Measurements from ENCODE around the gene PPA1. TPM values are rescaled to one million over a fixed set of nuclear protein-coding genes. Genes with fewer than 3 reads are reported as not detected.

The PPA1 gene
- total RNA-seq, 1 donor from 2014 or later, result 99.9 TPM

GRCh38 chr10:70267161-70267933, 34.1 kb upstream of the PPA1 start:
- peaks cover under 1% of the 10 kb centered on the region for H3K4me1 ChIP-seq
- intact Hi-C loops (cut with micrococcal nuclease), result no loop called here
- peak; percentile 37 for TF ChIP-seq CTCF (IDR thresholded peaks at IDR 0.05; ENCODE audit: borderline replicate concordance)

GRCh38 chr10:70266701-70267100, 33.5 kb upstream of the PPA1 start:
- H3K36me3 ChIP-seq, result no peaks in the 10 kb centered on the region
- DNase-seq, result no peak
- no peak overlapping the region for H3K27ac ChIP-seq (replicated peaks)
- no peaks in the 10 kb centered on the region for H3K9me3 ChIP-seq (replicated peaks)
- no peak overlapping the region for H3K4me3 ChIP-seq
- peaks cover 5% of the 10 kb centered on the region for H3K27me3 ChIP-seq (ENCODE audit: low read depth)
- intact Hi-C loops (cut with micrococcal nuclease), result no loop called here
- H3K4me1 ChIP-seq, result no peaks in the 10 kb centered on the region
- no peak for TF ChIP-seq CTCF (IDR thresholded peaks at IDR 0.05; ENCODE audit: borderline replicate concordance)

More at GRCh38 chr10:70267161-70267933, 34.1 kb upstream of the PPA1 start:
- Histone ChIP-seq H3K4me3 (no peak overlapping the region), H3K27ac (replicated peaks) (no peak overlapping the region), H3K36me3 (no peaks in the 10 kb centered on the region), H3K9me3 (replicated peaks) (no peaks in the 10 kb centered on the region), H3K27me3 (ENCODE audit: low read depth) (peaks cover 5% of the 10 kb centered on the region)
- DNase-seq, result no peak

- Histone ChIP-seq H3K36me3 (no peaks in the 10 kb centered on the region), H3K27ac (replicated peaks) (no peak overlapping the region), H3K4me3 (no peak overlapping the region), H3K27me3 (ENCODE audit: low read depth) (peaks cover 5% of the 10 kb centered on the region), H3K9me3 (replicated peaks) (no peaks in the 10 kb centered on the region), H3K4me1 (no peaks in the 10 kb centered on the region)
- intact Hi-C loops (cut with micrococcal nuclease), result no loop called here
- TF ChIP-seq CTCF (IDR thresholded peaks at IDR 0.05; ENCODE audit: borderline replicate concordance), result no peak
- no peak for DNase-seq
These were observed 32.8 kb upstream of the PPA1 start for GRCh38 chr10:70266056-70266455.

- Histone ChIP-seq H3K27ac (replicated peaks) (no peak overlapping the region), H3K27me3 (ENCODE audit: low read depth) (peaks cover 13% of the 10 kb centered on the region), H3K36me3 (no peaks in the 10 kb centered on the region), H3K9me3 (replicated peaks) (no peaks in the 10 kb centered on the region), H3K4me3 (no peak overlapping the region), H3K4me1 (no peaks in the 10 kb centered on the region)
- TF ChIP-seq CTCF (IDR thresholded peaks at IDR 0.05; ENCODE audit: borderline replicate concordance), result peak; percentile 46
- DNase-seq, result no peak
- intact Hi-C loops (cut with micrococcal nuclease), result no loop called here
These were observed 31.9 kb upstream of the PPA1 start for GRCh38 chr10:70265032-70265689.

GRCh38 chr10:70260734-70261133, 27.5 kb upstream of the PPA1 start:
- H3K27me3 ChIP-seq (ENCODE audit: low read depth), result peaks cover 35% of the 10 kb centered on the region
- H3K4me3 ChIP-seq, result no peak overlapping the region
- peaks cover 3% of the 10 kb centered on the region for H3K4me1 ChIP-seq
- DNase-seq, result no peak
- no peaks in the 10 kb centered on the region for H3K9me3 ChIP-seq (replicated peaks)
- H3K36me3 ChIP-seq, result no peaks in the 10 kb centered on the region
- H3K27ac ChIP-seq (replicated peaks), result no peak overlapping the region
- TF ChIP-seq CTCF (IDR thresholded peaks at IDR 0.05; ENCODE audit: borderline replicate concordance), result no peak
- intact Hi-C loops (cut with micrococcal nuclease), result no loop called here
